KOPT-K1 (cell line): Measurements from ENCODE around the gene NAV3.

Source experiments
- H3K27ac ChIP-seq: fragments of 200-600 bp; sonication (generic); 2 replicates; pipeline ENCODE4 v1.5.1; 2016; ENCODE audit warnings: antibody characterized with exemption, mild to moderate bottlenecking, low read depth, low read length; ENCODE audit not compliant: poor library complexity, severe bottlenecking
- H3K36me3 ChIP-seq: fragments of 200-600 bp; sonication (generic); 2 replicates; pipeline ENCODE4 v1.5.1; 2017; ENCODE audit warnings: antibody characterized with exemption, mild to moderate bottlenecking, low read length, moderate library complexity; ENCODE audit not compliant: insufficient read depth
- H3K9me3 ChIP-seq: fragments of 200-600 bp; sonication (generic); 2 replicates; pipeline ENCODE4 v1.5.1; 2017; ENCODE audit warnings: antibody characterized with exemption, low read length, mild to moderate bottlenecking; ENCODE audit not compliant: insufficient read depth, poor library complexity, severe bottlenecking

NAV3 gene

GRCh38 chr12:77830583-77831351 is at the start of gene NAV3:
NAV3 (plus strand) TSS chr12:77830894; CDS start chr12:77831462, 568 bp downstream.
- no peaks in the 10 kb centered on the region for H3K9me3 ChIP-seq
- no peaks in the 10 kb centered on the region for H3K36me3 ChIP-seq
- H3K27ac ChIP-seq = no peak within 1 kb of the TSS

GRCh38 chr12:77782034-77782433 is 48.7 kb upstream of the NAV3 start:
- no peaks in the 10 kb centered on the region for H3K9me3 ChIP-seq
- no peaks in the 10 kb centered on the region for H3K36me3 ChIP-seq
- no peak overlapping the region for H3K27ac ChIP-seq

GRCh38 chr12:77782766-77783165 is 47.9 kb upstream of the NAV3 start:
- H3K36me3 ChIP-seq = no peaks in the 10 kb centered on the region
- no peak overlapping the region for H3K27ac ChIP-seq
- no peaks in the 10 kb centered on the region for H3K9me3 ChIP-seq

- H3K36me3 ChIP-seq = no peaks in the 10 kb centered on the region
- H3K27ac ChIP-seq = no peak overlapping the region
- H3K9me3 ChIP-seq = no peaks in the 10 kb centered on the region
Measured at GRCh38 chr12:77785211-77785610, 45.5 kb upstream of the NAV3 start.

GRCh38 chr12:77786675-77787074 is 44.0 kb upstream of the NAV3 start:
- H3K27ac ChIP-seq = no peak overlapping the region
- H3K9me3 ChIP-seq = no peaks in the 10 kb centered on the region
- H3K36me3 ChIP-seq = no peaks in the 10 kb centered on the region

- no peak overlapping the region for H3K27ac ChIP-seq
- no peaks in the 10 kb centered on the region for H3K9me3 ChIP-seq
- H3K36me3 ChIP-seq = no peaks in the 10 kb centered on the region
Measured at GRCh38 chr12:77788231-77789168, 42.2 kb upstream of the NAV3 start.

GRCh38 chr12:77795699-77796098 is 35.0 kb upstream of the NAV3 start:
- no peaks in the 10 kb centered on the region for H3K9me3 ChIP-seq
- no peaks in the 10 kb centered on the region for H3K36me3 ChIP-seq
- H3K27ac ChIP-seq = no peak overlapping the region

GRCh38 chr12:77796775-77797174 is 33.9 kb upstream of the NAV3 start:
- Histone ChIP-seq H3K9me3 (no peaks in the 10 kb centered on the region), H3K36me3 (no peaks in the 10 kb centered on the region), H3K27ac (no peak overlapping the region)

- no peaks in the 10 kb centered on the region for H3K9me3 ChIP-seq
- H3K36me3 ChIP-seq = no peaks in the 10 kb centered on the region
- no peak overlapping the region for H3K27ac ChIP-seq
Measured at GRCh38 chr12:77800501-77800900, 30.2 kb upstream of the NAV3 start.

- no peak overlapping the region for H3K27ac ChIP-seq
- H3K9me3 ChIP-seq = peaks cover 4% of the 10 kb centered on the region
- H3K36me3 ChIP-seq = no peaks in the 10 kb centered on the region
Measured at GRCh38 chr12:77808534-77808933, 22.2 kb upstream of the NAV3 start.

GRCh38 chr12:77813558-77813957 is 17.1 kb upstream of the NAV3 start:
- H3K27ac ChIP-seq = no peak overlapping the region
- H3K9me3 ChIP-seq = peaks cover 4% of the 10 kb centered on the region
- H3K36me3 ChIP-seq = no peaks in the 10 kb centered on the region

GRCh38 chr12:77814386-77814785 is 16.3 kb upstream of the NAV3 start:
- H3K9me3 ChIP-seq = peaks cover 2% of the 10 kb centered on the region
- no peaks in the 10 kb centered on the region for H3K36me3 ChIP-seq
- H3K27ac ChIP-seq = no peak overlapping the region

GRCh38 chr12:77816196-77816595 is 14.5 kb upstream of the NAV3 start:
- no peaks in the 10 kb centered on the region for H3K9me3 ChIP-seq
- no peak overlapping the region for H3K27ac ChIP-seq

GRCh38 chr12:77817276-77817675 is 13.4 kb upstream of the NAV3 start:
- Histone ChIP-seq H3K36me3 (no peaks in the 10 kb centered on the region), H3K27ac (no peak overlapping the region), H3K9me3 (no peaks in the 10 kb centered on the region)

More at GRCh38 chr12:77816196-77816595, 14.5 kb upstream of the NAV3 start:
- no peaks in the 10 kb centered on the region for H3K36me3 ChIP-seq

GRCh38 chr12:77818351-77818750 is 12.3 kb upstream of the NAV3 start:
- H3K9me3 ChIP-seq = no peaks in the 10 kb centered on the region
- H3K27ac ChIP-seq = no peak overlapping the region
- H3K36me3 ChIP-seq = no peaks in the 10 kb centered on the region
